ENCODE measurements around the gene TMEM41B. TPM values are rescaled to one million over a fixed set of nuclear protein-coding genes. Genes with fewer than 3 reads are reported as not detected.
"Not testable (repeated sequence)": the region's sequence is repeated elsewhere in the genome, so short reads cannot be mapped to it uniquely, and the experiment has no call there.

Gene TMEM41B
- total RNA-seq, 2 donors from 2014 or later: 41.7 to 64.5 TPM

DNA sequence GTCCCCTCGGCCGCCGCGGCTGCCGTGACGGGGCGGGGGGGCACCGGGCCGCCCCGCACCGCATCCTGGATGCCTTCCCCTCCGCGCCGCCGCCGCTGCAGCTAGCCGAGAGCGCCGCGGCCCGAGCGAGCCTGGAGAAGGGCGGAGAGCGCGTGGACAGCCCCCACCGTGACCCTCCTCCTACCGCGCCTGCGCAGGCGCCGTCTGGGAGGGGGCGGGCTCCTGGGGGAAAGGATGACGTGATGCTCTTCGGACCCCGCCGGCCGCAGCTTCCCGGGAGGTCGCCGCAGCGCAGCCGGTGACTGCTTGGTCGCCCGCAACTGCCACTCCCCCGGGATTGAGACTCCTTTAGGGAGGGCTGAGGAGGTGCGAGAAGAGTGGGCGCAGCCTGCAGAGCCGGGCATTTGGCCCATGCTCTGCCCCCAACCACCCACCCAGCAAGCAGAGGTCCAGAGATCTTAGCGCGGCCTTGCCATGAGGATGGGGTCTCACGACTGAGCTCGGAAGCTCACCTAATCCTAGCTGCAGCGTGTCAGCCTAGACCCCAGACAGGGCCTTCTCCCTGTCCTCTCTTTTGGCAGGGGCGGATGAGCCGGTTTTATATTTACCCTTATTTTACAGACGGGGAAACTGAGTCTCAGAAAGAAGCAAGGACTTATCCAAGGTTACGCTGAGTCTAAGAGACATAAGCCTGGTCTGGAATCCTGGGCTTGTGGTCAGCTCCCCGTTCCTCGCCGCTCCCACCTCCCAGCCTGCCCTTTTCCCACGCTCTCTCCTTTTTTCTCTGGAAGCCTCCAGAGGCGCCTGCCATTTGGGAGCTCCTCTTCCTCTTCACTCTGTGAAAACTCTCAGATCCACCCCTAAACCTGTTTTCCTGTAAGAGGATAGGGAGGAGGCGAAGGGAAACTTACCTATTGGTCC, 48.9 kb downstream of the TMEM41B start, which contains the start of gene DENND5A:
Gene DENND5A (minus strand): TSS at position 140 of the 921 bp plus-strand sequence. CDS start 281 bp downstream, outside the sequence.
- Histone ChIP-seq H3K36me3 (no peaks in the 10 kb centered on the region), H3K9me3 (no peaks in the 10 kb centered on the region), H3K9ac (ENCODE audit: low read depth in 2 of 2, low read length in 2 of 2) (peak within 1 kb of the TSS; percentile 79 to 80), H3K27me3 (no peaks in the 10 kb centered on the region), H3K27ac (peak within 1 kb of the TSS; percentile 81), H3K4me1 (no peaks in the 10 kb centered on the region), H3K4me3 (peak within 1 kb of the TSS; percentile 56)
- intact Hi-C loops (cut with DNase I): no loop called here
- peak; percentile 74 for DNase-seq
- TF ChIP-seq, protein P1, sequence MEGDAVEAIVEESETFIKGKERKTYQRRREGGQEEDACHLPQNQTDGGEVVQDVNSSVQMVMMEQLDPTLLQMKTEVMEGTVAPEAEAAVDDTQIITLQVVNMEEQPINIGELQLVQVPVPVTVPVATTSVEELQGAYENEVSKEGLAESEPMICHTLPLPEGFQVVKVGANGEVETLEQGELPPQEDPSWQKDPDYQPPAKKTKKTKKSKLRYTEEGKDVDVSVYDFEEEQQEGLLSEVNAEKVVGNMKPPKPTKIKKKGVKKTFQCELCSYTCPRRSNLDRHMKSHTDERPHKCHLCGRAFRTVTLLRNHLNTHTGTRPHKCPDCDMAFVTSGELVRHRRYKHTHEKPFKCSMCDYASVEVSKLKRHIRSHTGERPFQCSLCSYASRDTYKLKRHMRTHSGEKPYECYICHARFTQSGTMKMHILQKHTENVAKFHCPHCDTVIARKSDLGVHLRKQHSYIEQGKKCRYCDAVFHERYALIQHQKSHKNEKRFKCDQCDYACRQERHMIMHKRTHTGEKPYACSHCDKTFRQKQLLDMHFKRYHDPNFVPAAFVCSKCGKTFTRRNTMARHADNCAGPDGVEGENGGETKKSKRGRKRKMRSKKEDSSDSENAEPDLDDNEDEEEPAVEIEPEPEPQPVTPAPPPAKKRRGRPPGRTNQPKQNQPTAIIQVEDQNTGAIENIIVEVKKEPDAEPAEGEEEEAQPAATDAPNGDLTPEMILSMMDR (IDR thresholded peaks at IDR 0.05): no peak

DNA sequence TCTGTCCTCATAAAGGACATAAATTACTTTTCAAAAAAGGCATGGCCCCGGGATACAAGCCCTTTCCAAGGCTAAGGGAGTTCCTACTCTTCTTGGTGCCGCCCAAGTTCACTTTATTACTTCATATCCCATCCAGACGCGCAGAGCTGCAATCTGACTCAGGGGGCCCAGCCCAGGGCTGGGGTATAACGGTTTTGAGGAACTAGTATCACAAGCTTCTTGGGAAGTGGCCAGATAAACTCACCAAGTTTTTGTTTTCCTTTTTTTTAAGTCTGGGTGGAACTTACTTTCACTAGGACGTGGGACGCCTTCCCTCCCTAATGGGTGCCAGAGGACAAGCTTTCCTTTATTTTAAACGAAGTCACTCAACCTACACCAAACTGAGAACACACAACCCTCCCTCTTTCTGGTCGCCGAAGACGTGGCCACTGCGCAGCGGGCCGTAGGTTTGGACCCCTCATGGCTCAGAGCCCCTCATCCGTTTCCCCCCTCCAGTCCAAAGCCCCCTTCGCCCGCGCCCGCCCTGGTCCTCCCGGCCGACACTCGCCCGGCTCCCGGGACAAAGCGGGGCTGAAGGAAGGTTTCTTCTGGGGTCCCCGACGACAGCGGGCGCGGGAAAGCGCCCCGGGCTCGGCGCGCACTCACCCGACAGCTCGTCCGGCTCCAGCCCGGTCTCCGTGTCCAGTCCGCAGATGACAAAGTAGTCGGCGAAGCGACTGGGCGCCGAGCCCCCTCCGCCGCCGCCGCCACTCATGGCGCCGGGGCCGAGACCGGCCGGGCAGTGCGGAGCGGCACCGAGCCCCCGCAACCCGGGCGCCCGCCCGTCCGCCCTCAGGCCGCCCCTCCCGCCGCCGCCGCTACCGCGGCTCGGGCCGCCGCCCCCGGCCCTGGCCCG, 49.8 kb downstream of the TMEM41B start:
- peak; percentile 49 for DNase-seq
- Histone ChIP-seq H3K9ac (ENCODE audit: low read depth in 2 of 2, low read length in 2 of 2) (peak overlapping the region; percentile 79 to 80), H3K4me1 (no peaks in the 10 kb centered on the region), H3K9me3 (no peaks in the 10 kb centered on the region), H3K27me3 (no peaks in the 10 kb centered on the region), H3K4me3 (peak overlapping the region; percentile 56), H3K36me3 (no peaks in the 10 kb centered on the region), H3K27ac (peak overlapping the region; percentile 81)
- TF ChIP-seq, protein P1 (IDR thresholded peaks at IDR 0.05): no peak
- intact Hi-C loops (cut with DNase I): no loop called here

DNA sequence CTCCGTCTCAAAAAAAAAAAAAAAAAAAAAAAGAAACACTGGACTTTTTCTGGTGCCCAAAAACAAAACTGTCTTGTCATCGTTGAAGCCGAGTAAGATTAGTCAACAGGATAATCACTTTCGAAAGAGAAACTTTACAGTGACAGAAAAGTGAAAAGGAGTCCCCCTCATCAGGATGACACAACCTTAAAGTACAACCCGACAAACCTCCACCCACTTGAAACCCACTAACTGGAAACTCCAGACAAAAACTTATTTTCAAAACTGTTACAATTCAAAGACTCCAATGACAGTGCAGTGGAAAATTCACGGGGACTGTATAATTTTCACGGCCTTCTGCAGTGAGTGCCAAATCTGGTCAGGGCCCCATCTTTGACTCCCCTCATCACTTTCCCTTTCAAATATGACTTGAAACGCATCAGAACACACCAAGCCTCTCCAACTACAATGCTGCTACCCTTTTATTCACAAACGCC, 50.5 kb downstream of the TMEM41B start:
- H3K9me3 ChIP-seq: no peaks in the 10 kb centered on the region
- H3K36me3 ChIP-seq: no peaks in the 10 kb centered on the region
- peak overlapping the region; percentile 56 for H3K4me3 ChIP-seq
- intact Hi-C loops (cut with DNase I): no loop called here
- H3K9ac ChIP-seq (ENCODE audit: low read depth in 2 of 2, low read length in 2 of 2): peak overlapping the region; percentile 0 to 79
- TF ChIP-seq, protein P1 (IDR thresholded peaks at IDR 0.05): no peak
- H3K27ac ChIP-seq: peak overlapping the region; percentile 81
- H3K27me3 ChIP-seq: no peaks in the 10 kb centered on the region
- DNase-seq: no peak
- H3K4me1 ChIP-seq: no peaks in the 10 kb centered on the region

DNA sequence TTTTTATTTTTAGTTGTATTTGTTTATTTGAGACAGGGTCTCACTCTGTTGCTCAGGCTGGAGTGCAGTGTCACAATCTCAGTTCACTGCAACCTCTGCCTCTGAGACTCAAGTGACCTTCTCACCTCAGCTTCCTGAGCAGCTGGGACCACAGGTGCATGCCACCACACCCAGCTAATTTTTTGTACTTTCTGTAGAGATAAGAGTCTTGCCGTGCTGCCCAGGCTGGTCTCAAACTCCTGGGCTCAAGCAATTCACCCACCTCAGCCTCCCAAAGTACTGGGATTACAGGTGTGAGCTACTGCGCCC, 53.6 kb downstream of the TMEM41B start:
- H3K36me3 ChIP-seq; intact Hi-C loops (cut with DNase I); H3K4me3 ChIP-seq; DNase-seq; H3K9ac ChIP-seq (ENCODE audit: low read depth in 2 of 2, low read length in 2 of 2); H3K27ac ChIP-seq; H3K9me3 ChIP-seq; H3K4me1 ChIP-seq; H3K27me3 ChIP-seq: not testable (repeated sequence)

DNA sequence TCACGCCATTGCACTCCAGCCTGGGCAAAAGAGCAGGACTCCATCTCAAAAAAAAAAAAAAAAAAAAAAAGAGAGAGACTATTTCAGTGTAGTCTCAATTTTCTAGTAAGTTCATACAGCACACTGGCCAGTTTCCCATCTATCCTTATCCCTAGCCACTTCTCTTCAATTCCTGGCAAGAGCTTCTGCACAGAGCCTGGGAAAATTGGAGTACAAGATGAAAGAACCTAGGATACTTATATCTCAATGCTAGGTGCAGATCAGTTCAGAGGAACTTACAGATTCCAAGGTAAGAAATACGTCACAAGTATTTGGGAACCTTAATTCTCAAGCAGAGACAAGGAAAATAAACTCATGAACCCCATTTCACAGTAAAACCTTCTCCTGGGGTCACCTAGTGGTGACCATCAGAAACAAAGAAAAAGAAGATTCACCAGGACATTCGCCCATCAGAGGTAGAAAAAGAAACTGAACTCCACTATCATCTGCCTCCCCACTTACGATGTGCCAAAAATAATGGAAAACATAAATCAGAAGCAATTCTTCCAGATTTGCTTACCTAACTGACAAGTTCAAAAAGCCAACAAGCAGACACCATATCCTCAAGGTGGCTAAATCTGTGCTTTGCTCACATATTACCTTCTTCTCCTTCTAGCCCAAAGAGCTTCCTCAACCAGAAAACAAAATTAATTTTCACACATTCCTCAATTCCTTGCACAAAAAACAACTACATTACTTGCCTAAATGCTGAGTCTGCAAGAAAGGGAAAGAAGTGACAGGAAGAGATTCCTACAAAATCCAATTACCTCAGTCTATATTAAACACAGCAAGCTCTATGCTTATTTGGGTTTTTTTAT, 54.2 kb downstream of the TMEM41B start:
- TF ChIP-seq, protein P1 (IDR thresholded peaks at IDR 0.05): no peak
- intact Hi-C loops (cut with DNase I): no loop called here
- H3K4me1 ChIP-seq: no peaks in the 10 kb centered on the region

DNA sequence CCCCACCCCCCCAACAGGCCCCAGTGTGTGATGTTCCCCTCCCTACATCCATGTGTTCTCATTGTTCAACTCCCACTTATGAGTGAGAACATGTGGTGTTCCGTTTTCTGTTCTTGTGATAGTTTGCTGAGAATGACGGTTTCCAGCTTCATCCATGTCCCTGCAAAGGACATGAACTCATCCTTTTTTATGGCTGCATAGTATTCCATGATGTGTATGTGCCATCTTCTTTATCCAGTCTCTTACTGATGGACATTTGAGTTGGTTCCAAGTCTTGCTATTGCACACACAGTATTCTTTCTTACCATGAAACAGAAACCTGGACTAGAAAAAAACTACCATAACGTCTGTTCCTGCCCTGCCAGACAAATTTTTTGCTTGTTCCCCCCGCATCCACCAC, 56.1 kb downstream of the TMEM41B start:
- H3K36me3 ChIP-seq; intact Hi-C loops (cut with DNase I); H3K27ac ChIP-seq; H3K4me3 ChIP-seq; DNase-seq; H3K27me3 ChIP-seq; H3K4me1 ChIP-seq; H3K9me3 ChIP-seq; H3K9ac ChIP-seq (ENCODE audit: low read depth in 2 of 2, low read length in 2 of 2): not testable (repeated sequence)

More for the DNA sequence above, 54.2 kb downstream of the TMEM41B start:
- Histone ChIP-seq H3K36me3 (no peaks in the 10 kb centered on the region), H3K27me3 (no peaks in the 10 kb centered on the region), H3K9ac (ENCODE audit: low read depth in 2 of 2, low read length in 2 of 2) (no peak overlapping the region), H3K27ac (no peak overlapping the region), H3K9me3 (no peaks in the 10 kb centered on the region), H3K4me3 (no peak overlapping the region)
- DNase-seq: no peak
